Ovary (tissue), 3 donors: ENCODE measurements around the gene COQ6.

Experiments used
- EP300 ChIP-seq: sonication (generic); formaldehyde crosslinking; IDR thresholded peaks from one replicate; pipeline ENCODE4 v1.6.1; 2017; ENCODE audit warnings: antibody characterized with exemption
- POLR2A ChIP-seq: fragments of 450-650 bp; IDR thresholded peaks from one replicate; pipeline ENCODE4 v1.6.1; 2017; ENCODE audit warnings: antibody characterized with exemption, mild to moderate bottlenecking, moderate library complexity
- TF ChIP-seq, protein P1 (sequence below), 3 donors: fragments of 450-650 bp in 2 of 3; fragments of 200-600 bp in 1 of 3; IDR thresholded peaks; one replicate each; pipeline versions ENCODE4 v1.5.1 to v1.8.0; 2016 to 2022; ENCODE audit warnings: antibody characterized with exemption in 3 of 3, mild to moderate bottlenecking in 1 of 3
- donor health status: DM: no; HTN: no; CAD: no.

DNA sequence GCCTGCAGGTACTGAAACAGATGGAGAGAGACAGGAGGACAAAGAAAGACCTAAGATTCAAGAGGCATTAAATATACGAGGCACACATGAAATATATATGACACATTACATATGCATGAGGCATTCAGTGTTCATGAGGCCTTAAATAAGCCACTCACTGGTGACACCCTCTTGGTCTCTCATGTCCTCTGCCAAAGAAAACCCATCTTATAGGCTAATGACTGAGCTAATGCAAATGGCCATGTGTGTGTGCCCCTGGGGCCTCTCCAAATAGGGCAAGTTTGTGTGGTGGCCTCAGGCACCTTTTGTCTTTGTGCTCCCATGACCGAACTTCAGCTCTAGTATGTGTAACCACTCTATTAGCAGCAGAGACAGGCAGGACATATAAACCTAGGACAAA lies 18.8 kb downstream of the COQ6 start:
- TF ChIP-seq EP300 (no peak), POLR2A (no peak)
- TF ChIP-seq, protein P1, sequence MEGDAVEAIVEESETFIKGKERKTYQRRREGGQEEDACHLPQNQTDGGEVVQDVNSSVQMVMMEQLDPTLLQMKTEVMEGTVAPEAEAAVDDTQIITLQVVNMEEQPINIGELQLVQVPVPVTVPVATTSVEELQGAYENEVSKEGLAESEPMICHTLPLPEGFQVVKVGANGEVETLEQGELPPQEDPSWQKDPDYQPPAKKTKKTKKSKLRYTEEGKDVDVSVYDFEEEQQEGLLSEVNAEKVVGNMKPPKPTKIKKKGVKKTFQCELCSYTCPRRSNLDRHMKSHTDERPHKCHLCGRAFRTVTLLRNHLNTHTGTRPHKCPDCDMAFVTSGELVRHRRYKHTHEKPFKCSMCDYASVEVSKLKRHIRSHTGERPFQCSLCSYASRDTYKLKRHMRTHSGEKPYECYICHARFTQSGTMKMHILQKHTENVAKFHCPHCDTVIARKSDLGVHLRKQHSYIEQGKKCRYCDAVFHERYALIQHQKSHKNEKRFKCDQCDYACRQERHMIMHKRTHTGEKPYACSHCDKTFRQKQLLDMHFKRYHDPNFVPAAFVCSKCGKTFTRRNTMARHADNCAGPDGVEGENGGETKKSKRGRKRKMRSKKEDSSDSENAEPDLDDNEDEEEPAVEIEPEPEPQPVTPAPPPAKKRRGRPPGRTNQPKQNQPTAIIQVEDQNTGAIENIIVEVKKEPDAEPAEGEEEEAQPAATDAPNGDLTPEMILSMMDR (IDR thresholded peaks at IDR 0.05), result no peak
